Measurements from ENCODE around the gene GZMA.
"Not testable (repeated sequence)": the region's sequence is repeated elsewhere in the genome, so short reads cannot be mapped to it uniquely, and the experiment has no call there.

Gene GZMA

GRCh38 chr5:55102348-55102747 is at the start of gene GZMA:
Gene GZMA (plus strand): TSS chr5:55102646. CDS start chr5:55102683, 37 bp downstream.
- TF ChIP-seq POLR2A (IDR thresholded peaks at IDR 0.05; ENCODE audit: low read depth, low read length) = no peak
- FAIRE-seq (no peak), DNase-seq (ENCODE audit: insufficient read length, low spot score) (no peak)

GRCh38 chr5:55055183-55055582 is 47.3 kb upstream of the GZMA start:
- TF ChIP-seq POLR2A (IDR thresholded peaks at IDR 0.05; ENCODE audit: low read depth, low read length) = no peak
- FAIRE-seq (no peak), DNase-seq (ENCODE audit: insufficient read length, low spot score) (no peak)

- DNase-seq (ENCODE audit: insufficient read length, low spot score) = no peak
- TF ChIP-seq POLR2A (IDR thresholded peaks at IDR 0.05; ENCODE audit: low read depth, low read length) = no peak
Observed at GRCh38 chr5:55062039-55062779, 40.2 kb upstream of the GZMA start.

GRCh38 chr5:55063220-55063863 is 39.1 kb upstream of the GZMA start:
- TF ChIP-seq POLR2A (IDR thresholded peaks at IDR 0.05; ENCODE audit: low read depth, low read length) = no peak
- FAIRE-seq (no peak), DNase-seq (ENCODE audit: insufficient read length, low spot score) (no peak)

More at GRCh38 chr5:55062039-55062779, 40.2 kb upstream of the GZMA start:
- FAIRE-seq = no peak

- no peak for TF ChIP-seq POLR2A (IDR thresholded peaks at IDR 0.05; ENCODE audit: low read depth, low read length)
- DNase-seq (ENCODE audit: insufficient read length, low spot score) (no peak), FAIRE-seq (no peak)
Observed at GRCh38 chr5:55063899-55064298, 38.5 kb upstream of the GZMA start.

GRCh38 chr5:55064523-55064922 is 37.9 kb upstream of the GZMA start:
- no peak for FAIRE-seq
- DNase-seq (ENCODE audit: insufficient read length, low spot score) = no peak
- TF ChIP-seq POLR2A (IDR thresholded peaks at IDR 0.05; ENCODE audit: low read depth, low read length) = no peak

DNA sequence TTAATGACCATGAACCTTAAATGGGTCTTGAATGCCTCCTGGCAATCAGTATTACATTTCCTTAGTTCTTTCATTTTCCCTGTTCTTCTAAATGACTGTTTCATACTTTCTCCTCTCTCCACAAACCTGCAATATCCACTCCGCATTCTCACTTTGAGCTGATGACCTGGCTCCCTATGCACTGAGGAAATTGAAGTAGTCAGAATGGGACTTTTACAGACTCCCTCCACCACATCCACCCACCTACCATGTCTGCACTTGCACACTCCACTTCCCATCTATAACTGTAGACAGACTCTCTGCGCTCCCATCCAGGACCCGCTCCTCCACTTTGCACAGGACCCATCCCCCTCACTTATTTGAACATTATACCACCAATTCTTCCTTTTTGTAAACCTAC is 36.2 kb upstream of the GZMA start:
- FAIRE-seq (no peak), DNase-seq (ENCODE audit: insufficient read length, low spot score) (no peak)
- no peak for TF ChIP-seq POLR2A (IDR thresholded peaks at IDR 0.05; ENCODE audit: low read depth, low read length)

DNA sequence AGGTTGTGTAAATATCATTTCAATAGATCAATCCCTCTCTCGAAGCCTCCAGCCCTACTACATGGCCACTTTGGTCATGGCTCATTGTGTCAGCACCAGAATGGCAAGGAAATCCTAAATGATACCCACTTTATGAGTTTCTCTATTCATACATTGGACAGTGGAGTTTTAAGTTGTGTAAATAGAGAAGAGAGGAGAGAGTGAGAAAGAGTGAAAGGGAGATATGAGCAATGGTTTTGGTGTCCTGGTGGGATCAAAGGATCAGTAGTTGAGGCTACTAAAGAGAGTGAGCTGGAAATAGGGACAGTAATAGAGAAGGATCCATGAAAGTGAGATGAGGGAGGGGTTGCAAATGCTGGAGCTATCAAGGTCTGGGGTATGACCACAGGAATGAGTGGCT is 31.5 kb upstream of the GZMA start:
- FAIRE-seq (no peak), DNase-seq (ENCODE audit: insufficient read length, low spot score) (no peak)
- no peak for TF ChIP-seq POLR2A (IDR thresholded peaks at IDR 0.05; ENCODE audit: low read depth, low read length)

DNA sequence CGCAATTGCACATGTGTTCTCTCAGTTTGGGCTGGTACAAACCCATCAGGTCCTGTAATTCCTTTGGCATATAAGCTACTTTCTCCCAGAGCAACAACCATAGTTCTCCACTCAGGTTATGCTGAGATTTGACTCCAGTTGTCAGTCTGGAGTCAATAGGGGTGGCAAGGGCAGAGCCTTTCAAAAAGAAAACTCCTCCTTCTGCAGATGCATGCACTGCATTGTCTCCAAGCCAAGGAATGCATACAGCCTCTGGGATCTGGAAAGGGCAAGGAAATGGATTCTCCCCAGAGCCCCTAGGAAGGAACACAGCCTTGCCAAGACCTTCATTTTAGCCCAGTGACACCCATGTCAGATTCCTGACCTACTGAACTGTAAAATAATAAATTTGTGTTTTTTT is 31.0 kb upstream of the GZMA start:
- no peak for DNase-seq (ENCODE audit: insufficient read length, low spot score)
- no peak for TF ChIP-seq POLR2A (IDR thresholded peaks at IDR 0.05; ENCODE audit: low read depth, low read length)
- FAIRE-seq = no peak

GRCh38 chr5:55072666-55073065 is 29.8 kb upstream of the GZMA start:
- no peak for FAIRE-seq
- no peak for DNase-seq (ENCODE audit: insufficient read length, low spot score)
- TF ChIP-seq POLR2A (IDR thresholded peaks at IDR 0.05; ENCODE audit: low read depth, low read length) = no peak

- FAIRE-seq (no peak), DNase-seq (ENCODE audit: insufficient read length, low spot score) (no peak)
- TF ChIP-seq POLR2A (IDR thresholded peaks at IDR 0.05; ENCODE audit: low read depth, low read length) = no peak
Observed at GRCh38 chr5:55073211-55073610, 29.2 kb upstream of the GZMA start.

- FAIRE-seq = no peak
- no peak for TF ChIP-seq POLR2A (IDR thresholded peaks at IDR 0.05; ENCODE audit: low read depth, low read length)
- DNase-seq (ENCODE audit: insufficient read length, low spot score) = no peak
Observed at GRCh38 chr5:55081541-55081940, 20.9 kb upstream of the GZMA start.

DNA sequence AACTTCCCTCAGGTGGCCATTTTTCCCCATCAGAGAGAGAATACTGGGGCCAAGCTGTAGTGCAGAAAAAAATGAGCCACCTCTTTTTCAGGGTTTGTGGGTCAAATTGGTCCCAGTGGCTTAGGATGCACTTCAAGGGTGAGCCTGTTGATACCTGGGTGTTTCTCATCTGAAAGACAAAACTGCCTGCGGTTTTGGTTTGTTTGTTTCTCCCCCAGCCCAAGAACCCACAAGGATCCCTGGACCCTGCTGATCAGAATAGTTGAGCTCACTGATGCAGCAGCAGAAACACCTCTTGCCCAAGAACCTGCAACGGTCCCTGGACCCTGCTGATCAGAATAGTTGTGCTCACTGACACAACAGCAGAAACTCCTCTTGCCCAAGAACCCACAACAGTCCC is 13.1 kb upstream of the GZMA start:
- not testable (repeated sequence) for DNase-seq (ENCODE audit: insufficient read length, low spot score); FAIRE-seq

GRCh38 chr5:55091011-55091410 is 11.4 kb upstream of the GZMA start:
- not testable (repeated sequence) for FAIRE-seq; DNase-seq (ENCODE audit: insufficient read length, low spot score)

GRCh38 chr5:55096182-55096581 is 6.3 kb upstream of the GZMA start:
- DNase-seq (ENCODE audit: insufficient read length, low spot score) (no peak), FAIRE-seq (no peak)
- no peak for TF ChIP-seq POLR2A (IDR thresholded peaks at IDR 0.05; ENCODE audit: low read depth, low read length)
